HG03378 (cell line): Measurements from ENCODE around the gene STXBP3.

ENCODE experiments used
- ATAC-seq: cut with Tn5 transposase; IDR thresholded peaks from one replicate; pipeline ENCODE4 v1.9.1; 2021; ENCODE audit warnings: mild to moderate bottlenecking, moderate library complexity; ENCODE audit not compliant: unreplicated experiment

Gene STXBP3

DNA sequence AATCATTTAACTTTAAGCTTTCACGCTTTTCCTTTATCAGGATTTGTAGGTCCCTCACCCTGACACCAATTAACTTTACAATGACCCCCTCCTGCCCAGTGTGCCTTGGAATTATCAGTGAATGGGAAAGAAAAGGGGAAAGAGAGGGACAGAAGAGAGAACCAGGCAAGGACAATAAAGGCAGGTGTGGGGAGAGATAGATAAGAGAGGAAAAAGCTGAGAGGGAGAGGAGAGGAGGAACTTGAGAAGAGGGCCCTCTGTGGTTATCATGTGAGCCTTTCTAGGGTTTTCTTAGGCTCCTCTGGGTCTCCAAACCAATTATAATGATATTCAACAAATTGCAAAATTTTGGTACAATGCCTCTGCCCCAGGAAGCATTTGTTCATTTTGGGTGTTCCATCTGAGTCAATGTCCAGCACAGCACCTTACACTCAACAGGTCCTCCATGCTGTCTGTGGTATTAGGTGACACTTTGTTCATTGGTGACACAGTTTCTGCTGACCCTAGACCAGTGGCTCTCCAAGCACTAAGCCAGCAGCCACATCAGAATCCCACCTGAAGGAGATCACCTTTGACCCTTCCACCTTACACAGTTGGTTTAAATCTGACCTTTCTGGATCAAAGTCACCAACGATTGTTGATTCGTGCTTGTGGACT is 96.2 kb downstream of the STXBP3 start:
- no peak for ATAC-seq

DNA sequence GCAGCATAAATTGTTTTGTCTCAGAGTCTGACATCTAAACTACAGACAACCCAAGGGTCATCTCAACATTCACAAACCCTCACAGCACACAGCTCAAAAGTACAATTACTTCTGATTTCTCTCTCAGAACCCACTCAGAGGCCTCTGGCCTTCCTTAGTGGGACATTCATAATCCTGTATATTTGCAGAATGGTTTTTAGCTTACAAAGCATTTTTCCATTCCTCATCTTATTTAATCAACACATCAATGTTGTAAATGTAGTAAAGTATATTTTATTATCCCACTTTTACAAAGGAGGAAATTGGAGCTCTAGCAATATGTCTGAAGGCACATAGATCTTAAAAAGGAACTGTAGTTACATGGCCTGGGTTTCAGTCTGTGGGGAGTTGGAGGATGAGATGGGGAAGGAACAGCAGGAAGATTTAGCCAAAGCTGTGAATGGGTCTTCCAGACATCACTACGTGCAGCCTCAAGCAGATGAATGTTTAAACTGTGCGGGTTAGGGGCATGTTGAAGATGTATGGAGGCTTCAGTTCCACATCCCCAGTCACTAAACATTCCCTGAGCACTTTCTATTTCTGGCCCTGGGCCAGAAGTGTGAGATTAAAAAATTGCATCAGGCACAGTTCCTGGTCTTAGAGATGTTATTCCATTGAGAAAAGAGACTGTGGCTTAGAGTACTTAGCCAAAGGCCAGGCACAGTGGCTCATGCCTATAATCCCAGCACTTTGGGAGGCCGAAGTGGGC is 97.1 kb downstream of the STXBP3 start:
- no peak for ATAC-seq

DNA sequence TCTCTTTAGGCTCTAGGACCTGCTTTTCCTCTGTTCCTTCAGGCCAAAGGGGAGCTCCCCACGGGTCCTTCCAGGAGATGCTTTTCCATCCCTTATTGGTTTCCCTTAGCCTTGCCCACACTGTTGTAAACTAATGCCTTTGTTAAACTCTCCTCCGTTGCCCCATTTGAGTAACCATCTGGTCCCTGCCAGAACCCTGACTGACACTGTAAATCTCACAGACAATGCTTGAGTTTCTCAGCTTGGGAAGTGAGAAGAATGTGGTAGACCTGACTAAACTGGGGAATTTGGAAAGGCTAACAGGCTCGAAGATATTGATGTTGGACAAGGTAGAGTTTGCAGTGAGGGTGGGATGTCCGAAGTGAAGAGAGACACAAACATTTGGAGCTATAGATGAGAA is 99.0 kb downstream of the STXBP3 start:
- ATAC-seq, result no peak

DNA sequence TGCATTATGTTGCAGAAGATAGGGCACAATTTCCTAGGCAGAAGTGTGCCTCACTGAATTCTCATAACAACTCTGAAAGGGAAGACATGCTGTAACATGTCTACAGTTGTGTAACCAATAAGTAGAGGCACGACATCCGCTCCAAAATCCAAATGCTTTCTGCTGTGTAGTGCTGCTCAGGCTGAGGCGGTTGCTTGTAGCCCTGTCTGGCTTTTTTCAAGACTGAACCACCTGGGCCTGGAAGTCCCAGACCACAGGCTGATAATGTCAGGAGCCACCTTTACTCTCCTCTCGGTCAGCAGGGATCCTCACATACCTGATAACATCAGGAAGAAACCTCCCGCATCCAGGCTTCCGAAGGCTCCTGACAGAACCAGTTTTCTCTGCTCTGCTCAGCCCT is 99.5 kb downstream of the STXBP3 start:
- ATAC-seq, result no peak

DNA sequence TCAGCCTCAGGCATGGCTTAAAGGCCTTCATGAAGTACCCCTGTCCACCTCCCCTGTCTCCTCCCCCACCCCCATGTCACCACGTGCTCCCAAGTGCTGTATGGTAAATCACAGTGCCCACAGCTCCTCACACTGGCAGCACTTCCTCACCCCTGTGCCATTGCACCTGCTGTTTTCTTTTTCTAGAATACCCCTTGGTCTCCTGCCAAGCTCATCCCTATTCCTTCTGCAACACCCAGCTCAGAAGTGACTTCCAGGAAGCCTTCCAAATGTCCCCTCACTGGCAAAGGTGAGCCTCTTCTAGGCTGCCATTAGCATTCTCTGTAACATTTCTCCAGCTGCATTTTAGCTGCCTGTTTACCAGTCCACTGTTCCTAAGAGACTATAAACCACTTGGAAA is 101.0 kb downstream of the STXBP3 start:
- no peak for ATAC-seq

DNA sequence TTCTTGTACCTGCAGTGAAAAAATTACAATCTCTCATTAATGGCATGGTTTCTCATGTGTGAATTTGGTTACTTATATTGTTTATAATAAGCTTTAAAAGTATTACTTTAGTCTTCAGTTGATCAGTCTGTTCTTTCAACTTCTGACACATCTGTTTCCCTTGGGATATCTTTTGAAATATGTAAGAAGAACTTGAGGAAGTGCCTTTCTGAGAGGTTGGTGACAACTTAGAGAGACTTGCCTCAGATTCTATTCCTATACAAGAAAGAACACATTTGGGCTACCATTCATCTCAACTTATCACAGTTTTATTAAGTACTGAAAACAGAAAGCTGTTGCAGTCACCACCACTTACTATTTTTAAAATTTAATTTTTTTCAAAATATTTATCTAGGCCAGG is 102.3 kb downstream of the STXBP3 start:
- ATAC-seq, result no peak

DNA sequence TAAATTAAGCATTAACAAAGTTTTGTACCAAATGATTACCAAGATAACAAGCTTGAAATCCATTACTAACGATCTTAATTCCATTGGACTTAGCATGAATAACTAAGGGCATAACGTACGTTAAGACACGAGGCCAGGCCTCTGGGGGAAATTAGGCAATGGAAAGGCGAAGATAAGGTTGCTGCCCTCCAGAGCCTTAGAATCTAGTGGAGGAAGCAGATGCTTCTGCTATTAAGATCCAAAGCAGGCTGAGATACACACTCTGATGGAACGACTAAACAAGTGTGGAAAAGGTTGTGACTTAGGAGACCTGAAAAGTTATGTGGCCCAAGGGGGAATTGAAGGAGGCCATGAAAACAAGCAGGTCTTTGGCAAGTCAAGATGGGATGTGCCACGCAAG is 104.5 kb downstream of the STXBP3 start:
- no peak for ATAC-seq

DNA sequence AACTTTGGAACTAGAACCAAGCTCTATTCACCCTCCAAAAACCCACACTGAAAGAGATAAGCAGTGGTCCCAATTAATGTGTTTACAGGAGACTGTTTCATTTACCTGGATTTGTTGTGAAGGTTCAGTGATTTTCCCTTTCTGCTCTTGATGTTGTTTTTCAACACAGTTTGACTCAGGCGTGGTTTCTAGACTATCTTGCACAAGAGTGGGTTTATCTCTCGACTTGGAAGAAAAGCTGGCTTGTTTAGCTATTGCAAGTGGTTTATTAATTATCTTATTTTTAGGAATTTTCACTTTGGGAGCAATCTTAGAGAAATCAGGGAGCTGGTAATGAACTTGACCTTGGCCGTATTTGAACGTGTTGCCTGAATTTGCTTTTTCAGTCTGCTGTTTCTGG is 105.1 kb downstream of the STXBP3 start:
- no peak for ATAC-seq

DNA sequence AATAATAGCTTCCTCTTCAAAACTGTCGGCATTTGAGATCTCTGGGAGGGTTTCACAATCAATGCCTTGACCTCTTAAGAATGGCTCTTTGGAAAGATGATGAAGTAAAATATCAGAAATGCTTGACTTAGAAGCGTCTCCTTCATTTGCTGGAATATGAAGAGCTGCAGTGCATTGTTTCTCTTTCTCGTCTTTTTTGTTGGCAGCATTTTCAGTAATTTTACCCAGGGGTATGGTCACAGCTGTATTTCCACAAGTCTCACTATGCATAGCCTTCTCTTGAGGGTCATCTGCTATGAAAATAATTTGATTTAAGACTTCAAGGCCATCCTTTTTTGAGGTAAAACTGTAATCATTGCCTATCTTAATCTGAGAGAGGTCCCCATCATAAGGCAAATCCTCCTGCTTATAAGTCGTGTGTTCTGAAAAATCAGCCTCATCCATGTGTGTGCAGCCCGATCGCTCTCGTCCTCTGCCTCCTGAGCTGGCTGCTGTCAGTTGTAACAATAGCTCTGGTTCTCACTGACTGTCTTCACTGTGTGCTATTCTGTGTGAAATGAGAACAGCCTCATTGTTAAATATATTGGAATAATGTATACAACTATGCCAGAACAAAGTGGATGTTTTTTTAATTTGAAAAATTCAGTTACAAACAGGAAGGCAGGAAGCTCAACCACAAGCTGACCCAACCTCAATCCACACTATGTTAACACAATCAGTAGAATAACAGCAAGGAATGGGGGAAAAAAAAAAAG is 105.9 kb downstream of the STXBP3 start:
- ATAC-seq, result no peak

DNA sequence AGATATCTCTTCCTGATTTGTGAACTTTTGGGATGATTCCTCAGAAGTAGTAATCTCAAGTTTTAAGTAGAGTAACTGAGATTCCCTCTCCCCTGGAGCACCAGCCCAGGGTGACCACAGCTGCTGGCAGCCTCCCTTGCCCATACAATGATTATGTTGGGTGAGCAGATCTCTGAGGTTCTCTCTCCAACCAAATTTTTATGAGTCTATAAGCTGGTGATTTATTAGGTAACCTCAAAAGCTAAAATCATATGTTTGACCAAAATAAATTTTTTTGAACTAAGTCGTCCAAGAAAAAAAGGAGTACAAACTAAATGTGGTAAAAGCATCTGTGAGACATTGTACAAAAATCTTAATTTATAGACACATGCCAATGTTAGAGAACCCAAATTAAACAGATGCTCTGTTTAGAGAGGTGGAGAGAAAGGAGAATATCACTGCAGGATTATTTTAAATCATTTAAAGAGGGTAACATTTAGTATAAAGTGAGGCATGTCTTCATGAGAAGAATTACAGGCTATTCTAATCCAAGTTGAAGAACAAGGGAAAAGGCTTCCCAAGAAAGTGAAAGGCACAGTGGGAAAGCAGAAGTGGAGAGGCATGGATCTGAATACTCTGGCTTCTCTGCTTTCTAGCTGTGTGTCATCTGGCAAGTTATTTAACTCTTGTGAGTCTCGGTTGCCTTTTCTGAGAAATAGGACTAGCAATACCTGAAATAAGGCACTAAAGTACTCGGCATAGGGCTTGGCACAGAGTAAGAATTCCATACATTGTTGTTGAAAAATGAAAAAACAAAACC is 107.9 kb downstream of the STXBP3 start:
- no peak for ATAC-seq

DNA sequence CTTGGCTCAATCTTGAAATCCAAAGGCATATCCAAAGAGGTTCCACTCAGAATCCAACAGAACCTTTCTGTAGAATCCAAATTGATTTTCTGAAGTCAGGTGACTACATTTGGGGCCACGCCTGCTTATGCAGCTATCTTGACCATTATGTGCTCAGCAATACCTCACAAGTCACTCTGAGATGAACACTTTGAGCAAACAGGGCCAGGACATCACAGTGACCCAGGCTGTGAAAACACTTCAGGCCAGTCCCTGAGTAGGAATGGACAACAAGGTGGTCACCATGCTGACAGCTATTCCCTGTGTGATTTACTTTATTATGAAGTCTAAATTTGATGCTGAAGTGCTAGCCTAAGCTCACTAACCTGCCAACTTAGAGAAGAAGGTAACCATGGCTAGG is 110.5 kb downstream of the STXBP3 start, which contains the start of gene AKNAD1:
AKNAD1 (minus strand) TSS at position 101 of the 400 bp plus-strand sequence. CDS start 4,430 bp downstream, outside the sequence.
- ATAC-seq, result no peak

DNA sequence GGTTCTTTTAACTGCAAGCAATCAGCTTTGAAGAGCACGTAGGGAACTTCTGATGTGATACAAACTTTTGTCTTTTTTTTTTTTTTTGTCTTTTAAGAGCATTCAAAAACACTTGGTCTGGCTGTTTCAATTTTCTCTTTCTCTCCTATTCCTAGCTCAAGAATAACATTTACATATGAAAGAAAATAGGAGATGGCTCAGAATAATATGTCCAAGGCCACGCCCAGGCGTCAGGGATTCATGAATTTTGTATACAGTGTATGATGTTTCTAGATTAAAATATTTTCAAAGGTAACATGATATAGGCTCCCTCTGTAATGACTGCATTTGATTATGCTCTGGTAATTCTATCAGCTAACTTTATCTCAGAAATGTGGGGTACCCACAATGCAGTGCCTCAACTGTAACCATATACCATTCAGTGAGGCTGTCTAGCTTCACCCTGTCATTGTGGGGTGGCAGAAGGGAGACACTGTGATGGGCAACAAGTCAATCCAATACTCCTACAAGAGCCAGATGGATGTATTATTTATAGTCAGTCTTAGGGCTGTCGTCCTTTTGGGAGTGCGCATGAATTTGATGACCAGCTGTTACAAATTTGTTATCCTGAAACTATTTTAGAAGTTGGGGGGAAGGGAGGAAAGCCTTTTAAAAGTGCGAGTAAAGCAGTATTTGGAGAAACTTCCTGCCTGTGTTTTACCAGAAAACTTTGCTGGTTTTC is 111.9 kb downstream of the STXBP3 start:
- no peak for ATAC-seq
